NCI-H1694 (cell line): Measurements from ENCODE around the gene ASCL3.
"Not testable (repeated sequence)": the region's sequence is repeated elsewhere in the genome, so short reads cannot be mapped to it uniquely, and the experiment has no call there.

ENCODE experiments used
- DNase-seq: peaks from one replicate; lab custom pipeline; 2025; lab: John Stamatoyannopoulos, UW

The ASCL3 gene

DNA sequence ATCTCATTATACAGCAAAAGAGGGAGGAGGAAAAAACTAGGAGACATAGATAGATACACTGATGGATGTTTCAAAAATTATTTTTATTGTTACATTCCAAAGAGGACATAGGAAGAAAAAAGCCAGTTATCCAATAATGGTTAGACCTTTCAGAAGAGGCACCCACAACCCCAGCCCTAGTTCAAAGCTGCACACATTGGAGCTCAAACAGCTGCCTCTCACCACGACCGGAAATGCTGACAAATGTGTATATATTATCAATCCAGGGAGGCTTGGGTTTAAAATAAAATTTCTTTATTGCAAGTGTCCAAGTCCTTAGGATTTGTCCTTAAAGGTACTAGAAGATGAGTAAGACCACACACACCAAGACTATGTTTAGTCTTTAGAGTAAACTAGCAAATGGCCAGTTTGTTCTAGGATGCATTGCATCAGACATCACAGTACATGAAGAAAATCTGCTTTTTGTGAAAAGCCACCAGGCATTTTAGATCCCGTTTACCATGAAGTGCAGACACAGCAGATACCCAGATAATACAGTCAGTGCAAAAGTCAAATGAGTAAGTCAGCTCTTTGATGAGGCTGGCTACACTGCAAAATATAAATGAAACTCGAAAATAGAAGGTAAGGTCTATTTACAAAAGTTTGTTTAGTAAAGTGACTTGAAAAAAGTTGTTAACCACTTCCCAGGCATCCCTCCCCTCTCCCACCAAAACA, 4.6 kb upstream of the ASCL3 start:
- no peak for DNase-seq

DNA sequence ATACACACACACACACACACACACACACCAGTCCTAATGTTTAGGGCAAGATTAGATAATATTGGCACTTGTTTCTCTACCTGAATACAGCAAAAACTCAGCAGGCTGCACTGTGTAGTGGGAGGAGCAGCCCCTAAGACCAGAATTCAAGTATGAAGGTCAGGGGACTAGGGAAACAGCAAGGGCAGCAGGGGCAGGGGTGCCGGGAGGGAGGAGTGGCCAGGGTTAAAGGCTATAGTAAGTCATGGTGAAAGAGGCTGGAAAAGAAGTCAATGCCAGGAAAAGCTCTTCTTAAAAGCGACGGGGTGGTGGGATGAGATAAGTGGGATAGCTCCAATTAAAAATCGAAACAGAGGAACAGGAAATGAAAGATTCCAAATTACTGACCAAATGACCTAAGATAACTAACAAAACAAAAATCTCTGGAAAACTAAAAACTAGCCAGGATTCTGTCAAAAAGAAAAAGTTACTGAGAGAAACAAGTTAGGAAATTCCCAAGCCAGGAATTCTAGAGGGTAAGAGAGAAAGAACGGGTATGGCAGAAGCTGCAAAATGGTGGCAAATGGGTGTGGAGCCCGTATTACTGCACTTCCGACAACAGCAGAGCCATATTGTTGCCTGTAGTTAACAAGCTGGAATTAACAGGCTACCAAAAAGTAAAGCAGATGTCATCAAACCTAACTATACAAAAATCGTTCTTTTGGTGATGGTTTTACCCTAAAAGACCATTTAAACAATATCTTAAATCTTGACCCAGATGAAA, 1.3 kb downstream of the ASCL3 start:
- no peak for DNase-seq

DNA sequence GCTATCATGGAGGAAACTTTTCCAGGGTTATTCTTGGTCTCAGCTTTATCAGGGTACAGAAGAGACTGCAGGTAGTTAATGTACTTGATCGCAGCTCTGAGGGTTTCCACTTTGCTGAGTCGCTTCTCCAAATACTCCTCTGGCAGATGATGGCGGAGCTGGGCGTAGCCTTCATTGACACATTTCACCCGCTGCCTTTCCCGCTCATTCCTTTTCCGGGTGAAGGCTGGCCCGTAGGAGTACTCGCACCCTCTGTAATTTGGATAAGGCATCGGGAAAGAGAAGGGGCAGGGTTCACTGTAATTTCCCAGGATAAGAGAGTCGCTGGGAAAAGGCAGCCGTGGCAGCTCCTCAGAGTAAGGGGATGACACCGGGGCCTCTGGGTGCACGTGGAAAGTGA, 5.2 kb downstream of the ASCL3 start:
- no peak for DNase-seq

DNA sequence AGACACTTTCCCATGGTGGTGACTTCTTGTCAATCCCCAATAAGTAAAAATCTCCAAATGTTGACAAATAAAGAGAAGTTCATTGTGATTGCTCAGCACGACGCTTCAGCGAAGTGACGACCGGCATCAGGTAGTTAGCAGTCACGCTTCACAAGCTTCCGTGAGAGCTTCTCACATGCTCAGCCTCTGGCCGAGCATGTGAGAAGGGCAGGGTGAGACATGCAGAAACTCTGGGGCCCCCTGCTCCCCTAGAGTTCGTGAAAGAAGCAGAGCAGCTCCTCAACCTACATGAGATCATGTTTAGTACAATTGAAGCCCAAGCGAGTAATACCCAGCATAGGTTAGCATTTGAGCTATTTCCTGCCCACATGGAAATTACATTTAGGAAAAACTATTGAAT, 5.7 kb downstream of the ASCL3 start:
- no peak for DNase-seq

DNA sequence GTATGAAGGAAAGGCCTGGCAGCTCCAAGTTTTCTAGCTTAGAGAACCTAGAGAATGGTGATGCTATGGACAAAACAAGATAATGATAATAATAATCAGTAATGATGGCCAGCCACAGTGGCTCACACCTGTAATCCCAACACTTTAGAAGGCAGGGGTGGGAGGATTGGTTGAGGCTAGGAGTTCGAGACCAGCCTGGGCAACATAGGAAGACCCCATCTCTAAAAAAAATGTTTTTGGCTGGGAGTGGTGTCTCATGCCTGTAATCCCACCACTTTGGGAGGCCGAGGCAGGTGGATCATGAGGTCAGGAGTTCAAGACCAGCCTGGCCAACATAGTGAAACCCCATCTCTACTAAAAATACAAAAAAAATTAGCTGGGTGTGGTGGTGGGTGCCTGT, 7.0 kb downstream of the ASCL3 start:
- DNase-seq = not testable (repeated sequence)

DNA sequence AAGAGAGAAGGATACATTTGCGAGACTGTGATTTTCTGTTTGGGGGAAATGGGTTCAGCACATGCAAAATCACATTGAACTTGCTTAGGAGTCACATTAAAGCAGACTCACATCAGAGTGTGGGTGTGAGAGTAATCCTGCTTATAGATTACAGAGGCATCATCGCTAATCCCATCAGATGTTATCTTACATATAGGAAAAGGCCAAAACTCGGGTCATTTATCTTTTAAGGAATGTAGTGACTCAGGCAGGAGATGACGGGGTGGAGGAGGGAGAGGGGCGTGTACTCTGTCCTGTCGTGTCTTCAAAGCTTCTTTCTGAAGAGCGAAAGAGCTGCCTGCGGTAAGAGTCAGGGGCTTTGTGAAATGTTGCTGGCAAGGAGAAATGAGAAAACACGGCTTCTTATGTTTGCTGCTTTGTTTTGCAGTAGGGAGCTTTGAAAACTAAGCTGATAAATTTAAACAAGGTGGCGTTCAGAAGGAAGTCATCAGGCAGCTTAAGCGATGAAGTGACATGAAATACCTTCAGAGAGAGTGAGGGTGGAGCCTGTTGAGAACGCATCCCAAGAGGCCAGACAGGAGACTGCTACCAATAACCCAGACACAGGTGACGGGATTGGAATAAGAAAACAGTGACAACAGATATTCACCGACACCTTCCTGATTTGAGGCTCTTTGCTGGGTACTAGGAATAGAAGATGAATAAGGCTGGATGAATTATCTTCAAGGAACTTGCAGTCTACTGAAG, 7.9 kb downstream of the ASCL3 start:
- DNase-seq = no peak

DNA sequence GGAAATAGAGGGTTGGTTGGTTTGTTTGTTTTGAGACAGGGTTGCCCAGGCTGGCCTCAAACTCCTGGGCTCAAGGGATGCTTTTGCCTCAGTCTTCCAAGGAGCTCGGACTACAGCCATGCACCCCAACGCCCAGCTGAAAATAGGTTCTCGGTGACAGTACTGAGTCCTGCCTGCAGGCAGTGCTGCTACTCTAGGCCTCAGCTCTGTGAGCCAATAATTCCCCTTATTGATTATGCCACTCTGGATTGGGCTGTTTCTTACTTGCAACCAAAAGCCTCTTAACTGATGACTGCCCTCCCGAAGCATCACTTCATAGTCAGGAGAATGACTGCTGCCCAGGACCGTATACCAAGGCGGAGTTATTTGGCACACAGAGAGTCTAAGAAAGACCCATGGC, 8.9 kb downstream of the ASCL3 start:
- DNase-seq = no peak

DNA sequence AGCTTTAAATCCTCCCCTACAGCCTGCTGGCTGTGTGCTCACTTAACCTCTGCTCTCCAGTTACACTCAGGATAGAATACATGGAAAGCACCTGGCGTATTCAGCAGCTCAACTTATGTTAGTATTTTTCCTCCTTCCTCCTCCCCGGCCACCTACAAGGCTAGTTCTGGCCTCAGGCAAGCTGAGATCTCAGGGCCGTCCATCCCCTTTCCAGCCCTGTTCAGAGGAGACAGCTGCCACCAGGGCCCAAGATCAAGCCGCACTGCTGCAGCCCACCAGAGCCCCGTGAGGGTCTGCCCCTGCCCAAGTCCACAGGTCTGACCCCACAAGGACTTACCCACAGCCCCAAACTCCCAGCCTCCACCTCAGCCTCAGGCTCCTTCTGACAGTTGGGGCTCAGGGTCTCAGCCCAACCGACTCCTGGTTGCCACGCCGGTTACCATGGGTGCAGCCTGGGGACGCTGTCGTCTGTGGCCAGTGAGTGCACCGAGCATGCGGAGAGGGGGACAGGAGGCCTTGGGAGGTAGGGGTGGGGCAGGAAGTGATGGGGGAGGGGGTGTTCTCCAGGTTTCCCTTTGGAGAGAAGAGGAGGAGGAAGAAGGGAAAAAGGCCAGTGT, 10.1 kb downstream of the ASCL3 start, which contains the start of gene C11orf16:
Gene C11orf16, minus strand, starts transcription at position 384 of the 617 bp plus-strand sequence. CDS start 639 bp downstream, outside the sequence.
- DNase-seq = no peak

DNA sequence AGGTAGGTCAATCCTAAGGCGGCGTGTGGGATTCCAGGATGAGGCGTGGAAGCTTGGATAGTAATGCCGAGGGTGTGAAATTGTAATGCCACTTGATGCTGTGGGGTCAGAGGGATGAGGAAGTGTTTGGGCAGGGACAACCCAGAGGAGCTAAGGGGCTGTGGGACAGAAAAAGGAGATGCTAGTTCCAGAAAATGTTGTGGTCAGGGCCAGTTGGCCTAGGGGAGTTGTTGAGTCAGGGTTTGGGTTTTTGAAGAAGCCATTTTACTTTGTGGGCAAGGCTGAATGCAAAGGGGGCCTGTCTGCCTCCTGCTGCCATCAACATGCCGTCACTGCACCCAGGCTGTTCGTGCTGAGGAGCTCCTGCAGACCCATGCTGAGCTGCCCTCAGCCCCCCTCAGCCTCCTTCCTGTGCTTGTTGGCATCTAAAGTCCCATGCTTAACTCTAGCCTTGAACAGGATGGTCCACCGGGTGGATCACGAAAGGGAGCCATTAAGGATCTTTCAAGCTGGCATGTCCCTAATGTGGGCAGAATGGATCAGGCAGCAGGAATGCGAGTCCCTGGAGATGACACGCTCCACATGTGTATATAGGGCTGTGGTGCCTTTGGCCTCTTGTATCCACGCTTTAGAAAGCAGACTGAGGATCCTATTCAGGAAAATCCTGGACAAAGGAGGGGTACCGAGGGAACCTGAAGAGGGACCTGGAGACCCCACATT, 12.2 kb downstream of the ASCL3 start:
- DNase-seq = no peak

DNA sequence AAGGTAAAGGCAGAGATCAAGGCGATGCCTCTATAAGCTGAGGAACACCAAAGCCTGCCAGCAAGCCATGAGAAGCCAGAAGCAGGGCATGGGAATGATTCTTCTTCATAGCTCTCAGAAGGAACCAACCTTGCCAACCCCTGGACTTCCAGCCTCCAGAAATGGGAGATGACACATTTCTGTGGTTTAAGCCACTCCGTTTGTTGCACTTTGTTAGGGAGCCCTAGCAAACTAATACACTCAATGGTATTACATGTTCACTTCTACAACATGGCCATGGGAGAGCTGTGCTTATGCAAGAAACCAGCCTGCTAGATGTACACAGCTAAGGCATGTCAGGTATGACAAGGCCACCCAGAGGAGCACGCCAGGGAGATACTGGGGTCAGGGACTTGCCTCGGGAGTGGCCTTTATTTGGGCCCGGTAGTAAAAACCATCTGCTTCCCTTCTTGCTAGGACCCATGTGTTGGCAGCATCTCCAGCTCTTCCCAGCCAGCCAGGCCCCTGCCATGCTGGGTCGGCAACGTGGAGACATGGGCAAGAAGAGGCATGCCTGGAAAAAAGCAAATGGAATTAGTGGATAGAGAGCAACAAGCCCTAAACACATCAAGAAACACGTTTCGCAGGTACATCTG, 13.7 kb downstream of the ASCL3 start:
- DNase-seq = no peak

DNA sequence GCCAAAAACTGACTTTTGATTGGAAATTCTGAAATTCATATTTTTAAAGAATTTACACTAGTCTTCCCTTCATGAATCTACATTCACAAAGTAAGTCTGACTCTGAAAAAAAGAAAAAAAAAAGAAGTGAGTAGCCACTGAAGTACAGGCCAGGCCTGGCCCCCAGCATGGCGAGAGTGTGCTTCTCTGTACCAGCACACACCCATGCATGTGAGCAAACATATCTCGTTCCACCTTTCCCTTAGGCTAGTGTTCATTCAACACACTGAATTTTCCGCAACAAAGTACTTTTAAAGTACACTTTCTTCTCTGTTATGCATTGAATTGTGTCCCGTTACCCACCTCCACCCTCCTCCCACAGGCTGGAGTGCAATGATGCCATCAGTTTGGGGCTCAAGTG, 14.6 kb downstream of the ASCL3 start:
- DNase-seq = no peak

DNA sequence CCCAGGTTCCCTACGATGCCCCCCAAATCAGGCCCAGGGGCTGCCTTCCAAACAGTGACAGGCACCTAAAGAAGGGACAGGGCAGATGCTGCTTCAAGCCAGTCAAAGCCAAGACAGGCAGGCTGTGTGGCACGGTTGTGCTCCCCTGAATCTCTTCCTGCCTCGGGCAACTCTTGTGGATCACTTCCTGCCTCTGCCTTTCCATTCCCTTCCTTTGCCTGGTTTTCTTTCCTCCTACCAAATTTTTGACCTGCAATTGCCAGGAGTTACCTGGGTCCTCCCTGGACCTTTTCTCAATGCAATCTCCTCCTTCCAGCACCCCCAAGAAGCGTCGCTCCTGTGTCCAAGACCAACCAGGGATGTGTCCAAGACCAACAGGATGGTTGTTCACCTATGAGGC, 15.6 kb downstream of the ASCL3 start:
- DNase-seq = no peak

DNA sequence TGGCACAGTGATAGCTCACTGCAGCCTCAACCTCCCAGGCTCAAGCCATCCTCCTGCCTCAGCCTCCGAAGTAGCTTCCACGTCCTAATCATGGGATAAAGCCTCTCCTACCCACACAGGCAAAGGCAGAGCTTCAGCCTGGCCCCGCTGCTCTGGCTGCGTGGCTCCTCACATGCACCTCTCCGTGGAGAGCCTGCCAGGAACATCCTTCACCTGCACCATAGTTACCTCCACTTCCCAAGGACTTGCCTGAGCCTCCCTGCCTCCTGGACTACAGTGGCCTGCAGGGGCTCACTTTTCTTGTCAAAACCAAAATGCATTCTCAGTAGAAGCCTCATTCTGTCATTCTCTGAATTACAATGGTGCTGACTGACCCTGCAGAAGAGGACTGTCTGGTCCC, 16.6 kb downstream of the ASCL3 start:
- no peak for DNase-seq

DNA sequence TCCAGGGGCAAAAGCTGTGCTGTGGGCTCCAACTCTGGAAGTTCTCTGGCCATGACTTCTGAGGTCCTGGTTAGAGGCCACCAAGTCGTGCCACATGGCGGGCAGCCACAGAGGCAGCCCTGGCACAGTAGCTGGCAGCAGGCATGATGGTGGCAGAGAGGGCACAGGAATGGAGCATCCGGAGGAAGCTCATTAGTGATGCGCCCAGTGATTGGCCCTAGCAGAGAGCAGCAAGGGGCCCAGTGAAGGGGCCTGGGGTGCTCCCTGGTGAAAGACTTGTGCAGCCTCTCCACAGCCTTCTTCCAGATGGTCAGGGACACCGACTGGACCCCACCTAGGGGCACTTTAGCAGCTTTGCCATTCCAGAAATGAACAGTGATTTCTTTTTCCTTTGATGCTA, 17.1 kb downstream of the ASCL3 start:
- no peak for DNase-seq

DNA sequence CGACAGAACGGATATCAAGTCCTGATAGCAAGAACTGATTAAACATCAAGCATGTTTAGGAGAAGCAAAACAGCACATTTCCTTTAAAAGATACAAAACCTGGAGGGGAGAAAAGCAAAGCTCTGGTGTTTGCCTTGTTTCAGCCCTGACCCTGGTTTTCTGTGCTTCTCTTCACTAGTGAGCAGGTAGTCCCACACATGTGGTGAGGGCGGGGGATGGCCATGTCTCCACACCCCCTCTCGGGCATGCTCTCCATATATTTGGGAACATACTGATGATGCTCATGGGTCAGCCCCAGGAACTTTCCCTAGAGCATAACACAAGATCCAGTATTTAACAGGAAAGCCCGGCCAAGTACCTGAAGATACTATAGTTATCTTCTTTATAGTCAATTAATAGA, 20.1 kb downstream of the ASCL3 start:
- no peak for DNase-seq

DNA sequence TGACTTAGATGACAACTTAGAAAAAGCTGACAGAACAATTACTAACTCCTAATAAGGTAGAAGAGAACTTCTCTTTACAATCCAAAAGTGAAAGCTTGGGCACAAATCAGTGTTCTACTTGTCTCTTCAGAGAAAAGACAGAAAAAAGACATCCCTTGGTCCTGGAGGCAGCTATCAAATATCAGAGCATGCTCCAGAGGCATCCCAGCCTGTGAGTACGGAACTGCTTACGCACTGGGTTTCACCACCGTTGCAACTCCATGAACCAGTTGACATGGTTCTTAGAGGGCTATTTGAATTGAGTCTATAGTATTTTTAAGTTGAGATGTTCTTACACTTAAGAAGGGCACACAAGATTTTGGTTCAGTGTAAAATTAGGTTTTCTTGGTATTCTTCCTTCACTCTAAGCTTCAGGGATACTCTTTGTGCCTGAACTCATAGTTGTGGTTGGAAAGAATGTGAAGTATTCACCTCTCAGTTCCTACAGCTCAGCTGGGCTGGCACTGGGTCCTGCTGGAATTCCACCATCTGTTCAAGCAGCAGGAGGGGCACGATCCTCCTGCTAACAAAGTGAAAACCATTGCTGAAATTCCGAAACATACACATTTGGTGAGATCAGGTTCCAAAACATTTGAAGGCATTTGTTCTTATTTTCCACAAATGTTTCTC, 25.5 kb downstream of the ASCL3 start:
- DNase-seq = no peak

DNA sequence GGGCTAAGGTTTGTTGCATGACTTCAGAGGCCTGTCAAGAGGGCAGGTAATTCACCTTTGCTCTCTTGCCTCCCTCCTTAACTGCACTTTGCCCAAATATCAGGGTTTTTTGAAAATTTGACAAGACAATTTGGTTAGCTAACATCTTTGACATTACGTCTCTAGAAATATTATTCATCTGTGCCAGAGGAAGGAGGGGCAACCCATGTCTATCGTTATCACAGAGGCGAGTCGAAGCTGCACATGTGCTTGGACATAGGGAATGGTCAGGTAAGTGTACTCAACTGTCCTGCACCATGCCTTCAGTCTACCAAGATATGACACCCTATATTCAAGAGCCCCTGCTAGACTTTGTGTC, 28.2 kb downstream of the ASCL3 start:
- DNase-seq = no peak

DNA sequence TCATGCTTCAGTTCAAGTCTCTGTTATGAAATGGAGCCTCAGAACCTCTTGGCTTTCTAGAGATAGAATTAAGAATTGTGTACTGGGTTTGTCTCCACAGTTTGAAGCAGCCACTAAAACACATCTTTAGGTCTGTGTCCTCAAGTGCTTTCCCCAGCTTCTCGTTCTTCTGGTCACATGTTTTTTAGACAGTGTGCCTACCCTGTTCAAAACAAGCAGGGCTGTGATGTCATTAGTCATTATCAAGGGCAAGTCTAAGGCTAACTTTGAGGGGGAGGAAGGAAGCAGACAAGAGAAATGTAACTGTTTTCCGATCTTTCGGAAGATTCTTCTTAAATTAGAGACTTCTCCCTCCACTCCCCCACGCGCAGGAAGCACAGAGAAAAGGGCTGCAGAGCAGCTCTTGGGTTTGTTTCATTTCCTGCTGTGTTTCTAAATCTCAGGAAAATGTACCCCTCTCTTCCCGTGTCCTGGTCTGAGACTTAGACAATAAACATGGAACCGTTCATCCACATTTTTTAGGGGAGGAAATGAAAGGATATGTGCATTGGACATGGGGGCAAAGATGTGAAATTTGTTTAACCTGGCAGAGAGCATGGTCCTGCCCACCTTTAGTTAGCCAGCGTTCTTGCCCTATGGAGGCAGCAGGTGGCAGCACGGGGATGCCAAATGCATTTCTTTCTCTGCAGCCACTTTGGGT, 28.7 kb downstream of the ASCL3 start:
- peak; percentile 13 for DNase-seq

DNA sequence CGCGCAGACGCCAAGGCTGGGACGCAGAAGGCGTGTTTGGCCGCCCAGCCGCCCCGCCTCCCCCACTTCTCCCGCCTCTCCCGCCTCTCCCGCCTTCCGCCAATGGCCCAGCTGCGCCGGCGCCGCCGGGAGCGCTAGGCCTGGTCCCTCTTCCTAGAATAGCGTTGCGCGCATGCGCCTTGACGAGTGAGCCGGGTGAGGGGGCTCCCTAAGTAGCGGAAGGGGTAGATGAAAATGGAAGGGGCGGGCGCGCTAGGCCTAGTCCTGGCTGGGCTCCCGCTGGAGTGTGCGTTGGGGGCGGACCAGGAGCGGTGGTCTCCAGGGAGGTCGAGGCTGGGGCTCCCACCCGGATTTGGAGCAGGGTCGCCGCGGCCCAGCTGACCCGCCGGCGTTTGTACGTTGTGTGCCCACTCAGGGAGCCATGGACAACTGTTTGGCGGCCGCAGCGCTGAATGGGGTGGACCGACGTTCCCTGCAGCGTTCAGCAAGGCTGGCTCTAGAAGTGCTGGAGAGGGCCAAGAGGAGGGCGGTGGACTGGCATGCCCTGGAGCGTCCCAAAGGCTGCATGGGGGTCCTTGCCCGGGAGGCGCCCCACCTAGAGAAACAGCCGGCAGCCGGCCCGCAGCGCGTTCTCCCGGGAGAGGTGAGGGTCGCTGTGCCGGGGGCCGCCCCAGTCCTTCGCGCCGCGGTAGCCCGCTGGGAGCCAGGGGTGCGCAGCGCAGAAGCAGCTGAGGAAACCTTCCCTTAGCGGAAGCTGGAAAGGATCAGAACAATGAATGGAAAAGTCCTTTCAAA, 31.6 kb downstream of the ASCL3 start, which contains the start of gene AKIP1:
Gene AKIP1, plus strand, starts transcription at position 161 of the 795 bp plus-strand sequence. Its CDS starts 261 bp downstream, at position 422.
- DNase-seq = peak; percentile 94
